ENCODE data around the gene VPS51. TPM values are rescaled to one million over a fixed set of nuclear protein-coding genes. Genes with fewer than 3 reads are reported as not detected.

The VPS51 gene
- total and polyA plus RNA-seq, 9 of the 15 experiments (the other 6 are each of a cell fraction or from before 2014, with no cell fraction given), result 1.8 to 143 (median 46.8) TPM

GRCh38 chr11:65134240-65134951, 38.4 kb downstream of the VPS51 start, which contains the start of gene SYVN1 (continued):
- TF ChIP-seq ZNF609 (CRISPR knock-in tag; IDR thresholded peaks at IDR 0.05; ENCODE audit: borderline replicate concordance) (peak; percentile 87; the same call in 1 of the 2 replicates), ZNF76 (CRISPR knock-in tag; IDR thresholded peaks at IDR 0.05; ENCODE audit: borderline replicate concordance) (peak; percentile 75; the same call in 1 of the 2 replicates), ZNF740 (CRISPR knock-in tag; IDR thresholded peaks at IDR 0.05) (peak; percentile 78), ZNF740 (tag; IDR thresholded peaks at IDR 0.05) (no peak), ZBTB43 (CRISPR knock-in tag; IDR thresholded peaks at IDR 0.05) (0 out of 2 replicates have a peak, but pooled peaks have one; percentile 33), ARID1B (IDR thresholded peaks at IDR 0.05) (peak; percentile 54; the same call in 1 of the 2 replicates), POLR2AphosphoS5 (IDR thresholded peaks at IDR 0.05; ENCODE audit: control insufficient read depth, insufficient read depth, low read depth, low read length) (peak; percentile 81), MAFF (IDR thresholded peaks at IDR 0.05; ENCODE audit: low read length) (peak; percentile 30), BCOR (IDR thresholded peaks at IDR 0.05) (no peak), KLF6 (CRISPR knock-in tag; IDR thresholded peaks at IDR 0.05; ENCODE audit: borderline replicate concordance) (peak; percentile 86; the same call in 1 of the 2 replicates)

All from K562 (cell line).